ENCODE measurements around the gene PPP1R13B. TPM values are rescaled to one million over a fixed set of nuclear protein-coding genes. Genes with fewer than 3 reads are reported as not detected.
A peak's percentile ranks its signal among the peaks of the same experiment; 100 is the strongest.

PPP1R13B gene
- total RNA-seq, 1 donor from 2014 or later: 9.6 TPM

DNA sequence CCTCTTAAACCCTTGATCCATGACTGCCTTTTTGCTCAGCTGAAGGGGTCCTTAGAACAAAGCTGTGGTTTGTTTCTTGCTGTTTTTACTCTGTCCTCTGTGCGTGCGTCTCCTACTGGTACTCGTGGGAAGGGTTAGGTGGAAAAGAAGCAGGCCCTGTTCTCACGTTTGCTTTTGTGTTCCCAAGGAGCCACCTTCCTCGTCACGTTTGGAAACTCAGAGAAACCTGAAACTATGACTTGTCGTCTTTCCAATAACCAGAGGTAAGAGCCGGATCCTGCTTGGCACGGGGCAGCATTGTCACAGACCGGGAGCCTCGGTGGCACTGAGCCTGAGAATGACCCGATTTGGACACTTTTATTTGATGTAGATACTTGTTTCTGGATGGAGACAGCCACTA is 118.7 kb downstream of the PPP1R13B start:
- H3K36me3 Mint-ChIP-seq (ENCODE audit: low read depth): peaks cover 5% of the 10 kb centered on the region
- no peaks in the 10 kb centered on the region for H3K9me3 Mint-ChIP-seq
- intact Hi-C loops (cut with micrococcal nuclease): no loop called here
- H3K4me1 Mint-ChIP-seq (ENCODE audit: low read depth): no peaks in the 10 kb centered on the region
- no peaks in the 10 kb centered on the region for H3K27me3 Mint-ChIP-seq (ENCODE audit: insufficient read depth)
- no peak overlapping the region for H3K27ac Mint-ChIP-seq
- no peak for DNase-seq (ENCODE audit: low spot score)
- H3K4me3 Mint-ChIP-seq: no peak overlapping the region

DNA sequence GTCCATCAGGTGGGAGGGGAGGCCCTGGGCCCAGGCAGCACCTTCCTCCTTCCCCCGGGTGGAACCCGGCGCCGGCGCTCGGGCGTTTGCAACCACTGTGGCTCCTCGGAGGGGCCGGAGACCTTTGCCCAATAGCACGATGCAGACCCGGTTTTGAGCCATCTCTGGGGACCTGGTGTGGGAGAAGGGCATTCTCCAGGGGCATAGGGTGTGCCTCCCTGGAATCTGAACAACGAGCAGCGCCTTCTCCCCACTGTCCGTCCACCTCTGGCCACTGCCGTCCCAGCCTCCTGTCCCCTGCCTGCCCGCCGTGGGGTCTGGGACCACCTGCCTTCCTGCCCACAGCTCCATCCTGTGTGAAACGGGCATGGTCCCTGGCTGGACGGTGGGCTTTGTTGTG is 119.2 kb downstream of the PPP1R13B start:
- no peak for DNase-seq (ENCODE audit: low spot score)
- H3K27ac Mint-ChIP-seq: no peak overlapping the region
- no peaks in the 10 kb centered on the region for H3K4me1 Mint-ChIP-seq (ENCODE audit: low read depth)
- intact Hi-C loops (cut with micrococcal nuclease): no loop called here
- no peak overlapping the region for H3K4me3 Mint-ChIP-seq
- H3K36me3 Mint-ChIP-seq (ENCODE audit: low read depth): peaks cover 5% of the 10 kb centered on the region
- H3K9me3 Mint-ChIP-seq: no peaks in the 10 kb centered on the region
- no peaks in the 10 kb centered on the region for H3K27me3 Mint-ChIP-seq (ENCODE audit: insufficient read depth)

DNA sequence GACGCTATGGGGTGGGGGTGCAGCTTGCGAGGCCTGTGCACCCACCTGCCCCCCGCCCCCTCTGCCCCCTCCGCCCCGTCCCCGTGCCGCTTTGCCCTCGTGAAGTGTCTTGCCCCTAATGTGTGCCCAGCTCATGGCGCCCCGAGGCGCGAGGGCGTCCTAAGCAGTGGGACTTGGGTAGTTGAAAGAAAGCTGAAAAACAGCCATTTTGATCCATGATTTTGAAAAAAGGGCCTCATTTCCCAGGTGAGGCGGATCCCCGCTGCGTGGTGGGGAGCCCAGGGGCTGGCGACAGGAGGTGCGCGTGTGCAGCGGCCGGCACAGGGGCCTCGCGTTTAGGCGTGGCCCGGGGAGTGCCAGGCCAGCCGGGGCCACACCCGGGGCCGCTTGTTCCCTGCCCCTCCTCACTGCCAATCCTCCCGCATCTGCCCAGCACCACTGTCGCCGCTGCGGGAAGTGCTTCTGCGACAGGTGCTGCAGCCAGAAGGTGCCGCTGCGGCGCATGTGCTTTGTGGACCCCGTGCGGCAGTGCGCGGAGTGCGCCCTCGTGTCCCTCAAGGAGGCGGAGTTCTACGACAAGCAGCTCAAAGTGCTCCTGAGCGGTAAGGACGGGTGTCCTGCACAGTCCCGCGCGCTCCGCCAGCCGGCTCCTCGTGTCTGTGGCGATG is 119.9 kb downstream of the PPP1R13B start:
- no peaks in the 10 kb centered on the region for H3K4me1 Mint-ChIP-seq (ENCODE audit: low read depth)
- H3K27ac Mint-ChIP-seq: no peak overlapping the region
- DNase-seq (ENCODE audit: low spot score): no peak
- H3K4me3 Mint-ChIP-seq: no peak overlapping the region
- H3K9me3 Mint-ChIP-seq: no peaks in the 10 kb centered on the region
- peaks cover 5% of the 10 kb centered on the region for H3K36me3 Mint-ChIP-seq (ENCODE audit: low read depth)
- intact Hi-C loops (cut with micrococcal nuclease): no loop called here
- no peaks in the 10 kb centered on the region for H3K27me3 Mint-ChIP-seq (ENCODE audit: insufficient read depth)

DNA sequence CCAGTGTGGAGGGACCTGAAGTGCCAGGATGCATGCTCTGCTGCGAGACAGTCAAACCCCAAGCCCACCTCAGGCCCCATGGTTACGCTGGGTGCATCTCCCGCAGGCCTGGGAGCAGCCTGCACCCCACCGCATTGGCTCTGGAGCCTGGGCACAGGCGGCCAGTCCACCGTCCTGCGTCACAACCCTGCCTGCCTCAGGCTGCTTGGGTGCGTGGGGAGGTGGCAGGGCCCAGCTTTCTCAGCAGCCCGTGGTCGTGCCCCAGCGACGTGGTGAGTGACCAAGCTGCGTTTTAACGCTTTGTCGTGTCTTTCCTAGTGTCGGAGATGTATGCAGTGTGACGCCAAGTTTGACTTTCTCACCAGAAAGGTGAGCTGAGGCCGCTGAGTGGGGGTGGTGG is 120.9 kb downstream of the PPP1R13B start:
- no peaks in the 10 kb centered on the region for H3K27me3 Mint-ChIP-seq (ENCODE audit: insufficient read depth)
- intact Hi-C loops (cut with micrococcal nuclease): no loop called here
- no peak overlapping the region for H3K4me3 Mint-ChIP-seq
- no peak overlapping the region for H3K27ac Mint-ChIP-seq
- peaks cover 5% of the 10 kb centered on the region for H3K4me1 Mint-ChIP-seq (ENCODE audit: low read depth)
- no peak for DNase-seq (ENCODE audit: low spot score)
- H3K9me3 Mint-ChIP-seq: no peaks in the 10 kb centered on the region
- H3K36me3 Mint-ChIP-seq (ENCODE audit: low read depth): peaks cover 5% of the 10 kb centered on the region

DNA sequence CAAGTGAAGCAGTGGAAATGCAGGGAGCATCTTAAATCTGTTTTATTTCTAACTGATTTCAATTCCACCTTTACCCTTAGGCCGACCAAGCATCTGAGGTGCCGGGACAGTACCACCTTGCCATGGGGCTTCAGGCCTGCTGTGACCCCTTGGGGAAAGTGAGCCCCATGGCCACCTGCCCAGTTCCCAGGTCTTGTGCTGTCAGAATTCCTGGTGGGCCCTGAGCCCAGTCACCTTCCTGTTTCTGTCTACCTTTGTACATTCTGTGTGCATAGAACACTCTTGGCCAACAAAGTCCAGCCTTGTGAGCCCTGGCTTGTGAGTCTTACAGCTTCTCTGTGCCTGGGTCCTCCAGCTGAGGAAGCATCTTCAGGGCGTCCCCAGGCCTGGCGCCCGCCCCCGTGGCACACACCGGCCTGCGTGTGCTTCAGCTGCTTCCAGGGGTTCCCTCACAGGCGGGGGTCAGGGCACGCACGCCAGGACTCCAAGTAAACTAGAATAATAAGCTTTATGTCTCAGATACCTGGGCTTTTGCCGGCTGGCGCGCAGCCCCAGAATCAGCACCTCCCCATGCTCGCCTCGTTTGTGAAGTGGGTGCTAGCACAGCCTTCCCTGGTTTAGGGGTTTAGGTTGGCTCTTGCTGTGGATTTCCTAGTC is 121.5 kb downstream of the PPP1R13B start:
- Mint-ChIP-seq H3K27me3 (ENCODE audit: insufficient read depth) (no peaks in the 10 kb centered on the region), H3K36me3 (ENCODE audit: low read depth) (peaks cover 5% of the 10 kb centered on the region), H3K9me3 (no peaks in the 10 kb centered on the region), H3K27ac (no peak overlapping the region), H3K4me1 (ENCODE audit: low read depth) (peaks cover 6% of the 10 kb centered on the region), H3K4me3 (no peak overlapping the region)
- intact Hi-C loops (cut with micrococcal nuclease): no loop called here
- DNase-seq (ENCODE audit: low spot score): no peak

DNA sequence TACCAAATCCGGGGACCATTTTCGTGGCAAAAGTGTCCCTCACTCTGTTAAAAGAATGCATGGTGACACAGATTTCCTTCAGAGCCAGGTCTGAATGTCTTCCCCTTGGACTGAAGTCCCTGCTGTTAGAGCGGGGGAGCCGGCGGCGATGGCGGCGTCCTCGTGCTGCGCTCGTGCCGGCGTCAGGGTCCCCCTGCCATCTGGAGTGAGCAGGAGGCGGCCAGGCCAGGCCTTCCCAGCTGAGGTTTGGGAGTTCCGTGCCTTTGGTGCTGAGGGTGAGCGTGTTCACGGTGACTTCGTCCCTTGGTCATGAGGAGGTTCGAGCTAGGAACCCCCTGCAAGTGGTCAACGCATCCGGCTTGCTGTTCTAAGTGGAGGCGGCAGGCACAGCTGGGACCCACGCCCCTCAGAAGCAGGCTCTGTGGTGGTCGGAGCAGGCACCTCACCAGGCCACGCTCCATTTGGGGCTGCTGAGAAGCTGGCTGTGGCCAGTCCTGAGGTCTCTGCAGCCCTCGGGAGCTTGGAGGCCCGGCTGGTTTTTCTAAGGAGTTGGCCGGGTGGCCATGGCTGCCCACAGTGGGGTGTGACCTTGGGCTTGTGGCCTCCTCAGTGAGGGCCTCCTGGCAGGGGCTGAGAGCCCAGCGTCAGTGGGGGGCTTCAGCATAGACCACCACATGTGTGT is 122.2 kb downstream of the PPP1R13B start:
- Mint-ChIP-seq H3K27ac (no peak overlapping the region), H3K4me3 (no peak overlapping the region), H3K9me3 (no peaks in the 10 kb centered on the region), H3K27me3 (ENCODE audit: insufficient read depth) (no peaks in the 10 kb centered on the region), H3K36me3 (ENCODE audit: low read depth) (peaks cover 5% of the 10 kb centered on the region), H3K4me1 (ENCODE audit: low read depth) (peaks cover 6% of the 10 kb centered on the region)
- intact Hi-C loops (cut with micrococcal nuclease): no loop called here
- no peak for DNase-seq (ENCODE audit: low spot score)

DNA sequence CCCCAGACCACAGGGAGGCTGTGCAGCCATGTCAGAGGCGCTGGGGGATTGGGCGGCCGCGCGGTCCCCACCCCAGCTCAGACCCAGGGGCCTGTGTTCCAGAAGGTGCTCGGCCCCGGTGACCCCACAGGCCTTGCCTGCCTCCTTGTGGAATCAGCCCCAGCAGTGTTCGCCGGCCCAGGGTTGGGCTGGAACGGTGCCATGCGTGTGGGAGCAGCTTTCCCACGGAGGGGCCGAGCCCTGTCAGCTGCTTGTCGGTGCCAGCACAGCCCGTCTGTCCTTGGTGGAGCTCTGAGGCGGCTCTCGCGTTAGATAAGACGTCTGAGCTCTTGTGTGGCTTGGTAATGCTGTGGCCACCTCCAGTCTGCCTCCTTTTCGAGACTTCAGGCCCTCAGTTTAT is 123.3 kb downstream of the PPP1R13B start:
- H3K4me1 Mint-ChIP-seq (ENCODE audit: low read depth): peaks cover 12% of the 10 kb centered on the region
- intact Hi-C loops (cut with micrococcal nuclease): no loop called here
- H3K27me3 Mint-ChIP-seq (ENCODE audit: insufficient read depth): no peaks in the 10 kb centered on the region
- no peaks in the 10 kb centered on the region for H3K9me3 Mint-ChIP-seq
- H3K27ac Mint-ChIP-seq: no peak overlapping the region
- no peak for DNase-seq (ENCODE audit: low spot score)
- H3K4me3 Mint-ChIP-seq: no peak overlapping the region
- peaks cover 2% of the 10 kb centered on the region for H3K36me3 Mint-ChIP-seq (ENCODE audit: low read depth)

DNA sequence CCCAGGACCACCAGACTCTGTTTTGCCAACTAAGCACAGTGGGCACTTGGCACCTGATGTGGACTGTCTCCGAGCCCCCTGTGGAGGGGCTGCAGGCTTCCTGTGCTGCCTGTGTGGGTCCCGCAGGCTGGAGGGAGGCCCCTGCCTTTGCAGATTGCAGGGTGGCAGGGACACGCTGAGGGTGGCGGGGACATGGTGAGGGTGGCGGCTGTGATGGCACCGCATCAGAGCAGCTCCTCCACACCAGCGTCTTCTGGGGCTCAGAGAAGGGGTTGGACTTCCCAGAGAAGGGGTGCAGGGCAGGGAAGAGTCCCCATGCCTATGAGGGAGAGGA is 123.7 kb downstream of the PPP1R13B start:
- Mint-ChIP-seq H3K27ac (no peak overlapping the region), H3K27me3 (ENCODE audit: insufficient read depth) (no peaks in the 10 kb centered on the region), H3K4me3 (no peak overlapping the region), H3K9me3 (no peaks in the 10 kb centered on the region), H3K36me3 (ENCODE audit: low read depth) (peaks cover under 1% of the 10 kb centered on the region), H3K4me1 (ENCODE audit: low read depth) (peaks cover 16% of the 10 kb centered on the region)
- no peak for DNase-seq (ENCODE audit: low spot score)
- intact Hi-C loops (cut with micrococcal nuclease): no loop called here

DNA sequence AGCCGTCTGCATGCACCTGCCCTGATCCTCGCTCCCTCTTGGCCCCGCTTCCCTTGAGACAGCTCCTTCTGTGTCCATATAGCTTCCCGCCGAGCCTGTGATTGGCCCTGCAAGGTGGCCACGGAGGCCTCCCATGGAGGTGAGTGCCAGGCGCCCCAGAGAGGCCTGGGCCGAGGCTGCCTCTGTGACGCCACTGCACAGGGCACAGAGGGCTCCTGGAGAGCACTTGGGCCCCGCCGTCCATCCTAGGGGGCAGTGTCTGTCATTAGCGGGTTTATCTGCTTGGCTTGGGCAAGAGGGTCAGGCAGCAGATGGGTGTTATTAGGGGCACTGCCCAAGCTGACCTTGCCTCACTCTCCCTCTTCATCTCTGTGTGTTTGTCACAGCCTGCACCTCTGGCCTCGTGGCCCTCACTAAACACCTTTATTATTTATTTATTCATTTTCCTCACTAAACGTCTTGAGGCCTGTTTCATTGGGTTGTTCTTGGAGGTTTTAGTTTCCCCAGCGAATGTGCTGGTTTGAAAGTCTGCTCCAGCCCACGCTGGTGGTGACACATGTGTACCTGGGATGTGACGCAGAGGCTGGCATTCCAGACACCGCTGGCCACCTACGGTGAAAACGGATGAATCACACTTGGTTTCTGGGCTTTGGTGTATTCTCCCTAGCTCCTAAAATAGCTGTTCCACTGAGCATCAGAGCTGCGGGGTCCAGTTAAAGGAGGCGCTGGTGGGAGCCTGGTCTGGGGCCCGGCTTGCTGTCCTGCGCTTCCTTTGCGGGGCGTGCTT is 125.8 kb downstream of the PPP1R13B start:
- Mint-ChIP-seq H3K27me3 (ENCODE audit: insufficient read depth) (no peaks in the 10 kb centered on the region), H3K4me3 (no peak overlapping the region), H3K27ac (peak overlapping the region; percentile 34), H3K36me3 (ENCODE audit: low read depth) (peaks cover 3% of the 10 kb centered on the region), H3K4me1 (ENCODE audit: low read depth) (peaks cover 38% of the 10 kb centered on the region), H3K9me3 (no peaks in the 10 kb centered on the region)
- DNase-seq (ENCODE audit: low spot score): no peak
- intact Hi-C loops (cut with micrococcal nuclease): no loop called here

DNA sequence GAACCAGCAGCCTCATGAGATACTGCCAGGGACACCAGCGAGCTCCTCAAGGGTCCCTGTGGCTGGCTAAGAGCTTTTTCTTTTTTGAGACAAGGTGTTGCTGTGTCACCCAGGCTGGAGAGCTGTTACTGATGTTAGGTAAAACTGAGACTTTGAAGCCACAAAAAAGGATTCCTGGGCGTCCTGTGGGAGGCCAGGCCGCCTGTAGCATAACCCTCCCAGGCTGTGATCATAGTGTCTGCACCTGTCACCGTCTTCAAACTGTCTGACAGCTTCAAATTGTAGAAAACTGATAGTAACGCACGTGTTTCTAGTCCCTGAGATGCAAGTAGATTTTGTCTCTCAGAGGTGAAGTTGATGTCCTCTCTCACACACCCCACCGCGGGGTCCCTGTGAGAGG is 127.6 kb downstream of the PPP1R13B start:
- DNase-seq (ENCODE audit: low spot score): no peak
- H3K27me3 Mint-ChIP-seq (ENCODE audit: insufficient read depth): no peaks in the 10 kb centered on the region

DNA sequence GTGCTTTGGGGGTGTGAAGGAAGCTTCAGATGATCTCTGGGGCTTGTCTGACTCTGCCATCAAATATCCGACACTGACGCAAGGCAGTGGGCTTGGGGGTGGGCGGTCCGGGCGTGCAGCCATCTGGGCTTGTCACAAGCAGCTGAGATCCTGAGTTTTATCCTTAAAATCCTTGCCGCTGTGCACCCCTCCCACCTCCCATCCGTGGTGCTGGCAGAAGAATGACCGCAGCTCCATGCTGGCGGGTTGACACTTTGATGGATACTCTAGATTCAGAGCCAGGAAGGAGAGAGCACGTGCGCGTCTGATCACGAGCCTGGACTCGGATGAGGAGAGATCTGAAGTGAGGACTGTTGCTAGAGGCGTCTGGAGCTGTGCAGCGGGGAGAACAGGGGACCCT is 128.8 kb downstream of the PPP1R13B start:
- peak overlapping the region; percentile 42 for H3K4me3 Mint-ChIP-seq
- H3K4me1 Mint-ChIP-seq (ENCODE audit: low read depth): peaks cover 46% of the 10 kb centered on the region
- no peaks in the 10 kb centered on the region for H3K27me3 Mint-ChIP-seq (ENCODE audit: insufficient read depth)
- no peak for DNase-seq (ENCODE audit: low spot score)
- H3K36me3 Mint-ChIP-seq (ENCODE audit: low read depth): peaks cover 3% of the 10 kb centered on the region
- no peak overlapping the region for H3K27ac Mint-ChIP-seq
- H3K9me3 Mint-ChIP-seq: no peaks in the 10 kb centered on the region
- intact Hi-C loops (cut with micrococcal nuclease): loop anchor here (5.0 kb wide), 1 partner anchor 386 kb away; the partner anchor contains the start of gene EIF5

More for the DNA sequence above, 127.6 kb downstream of the PPP1R13B start:
- Mint-ChIP-seq H3K4me3 (no peak overlapping the region), H3K36me3 (ENCODE audit: low read depth) (peaks cover 3% of the 10 kb centered on the region), H3K4me1 (ENCODE audit: low read depth) (peaks cover 39% of the 10 kb centered on the region), H3K9me3 (no peaks in the 10 kb centered on the region), H3K27ac (no peak overlapping the region)
- intact Hi-C loops (cut with micrococcal nuclease): loop anchor here (5.0 kb wide), 1 partner anchor 387 kb away; the partner anchor contains the start of gene EIF5

DNA sequence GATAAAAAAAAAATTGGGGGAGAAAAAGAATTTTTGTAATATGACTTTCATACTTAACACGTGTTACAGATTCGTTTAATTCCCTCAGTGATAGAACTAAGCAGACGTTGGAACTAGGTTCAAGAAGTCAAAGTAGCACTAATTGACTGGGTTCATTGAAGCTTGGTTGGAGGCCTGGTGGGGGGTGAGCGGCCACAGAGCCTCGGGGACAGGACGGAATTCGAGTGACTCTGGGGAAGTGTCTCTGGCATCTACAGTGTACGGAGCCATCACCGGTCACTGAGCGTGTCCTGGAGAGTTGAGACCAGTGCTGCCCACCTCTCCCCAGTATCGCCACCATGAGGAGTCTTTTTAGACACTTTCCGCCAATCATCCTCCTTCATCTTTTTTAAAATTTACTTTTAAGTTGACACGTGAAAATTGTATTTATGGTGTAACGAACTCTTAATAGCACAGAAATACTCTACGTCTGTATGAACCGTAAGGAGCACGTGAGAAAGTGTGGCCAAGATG is 130.4 kb downstream of the PPP1R13B start:
- Mint-ChIP-seq H3K27ac (no peak overlapping the region), H3K4me3 (peak overlapping the region; percentile 85), H3K9me3 (no peaks in the 10 kb centered on the region), H3K27me3 (ENCODE audit: insufficient read depth) (no peaks in the 10 kb centered on the region), H3K4me1 (ENCODE audit: low read depth) (peaks cover 54% of the 10 kb centered on the region), H3K36me3 (ENCODE audit: low read depth) (peaks cover 3% of the 10 kb centered on the region)
- DNase-seq (ENCODE audit: low spot score): no peak
- intact Hi-C loops (cut with micrococcal nuclease): loop anchor here (5.0 kb wide), 1 partner anchor 385 kb away; the partner anchor contains the start of gene EIF5

Data from activated T-helper 1 cell treated with anti-CD3 and anti-CD28 coated beads, Interleukin-12 subunit alpha, Interleukin-12 subunit beta, Interleukin-2, Interleukin-4 antibody, amounts not matched to agents 30 ng/mL and 10 ng/mL and 1 ng/mL, durations not matched to agents 14 hours and 24 hours and 36 hours (primary cell).